HG03558 (cell line): ENCODE data around the gene GORASP1.

Experiments
- ATAC-seq: cut with Tn5 transposase; IDR thresholded peaks from one replicate; pipeline ENCODE4 v1.9.1; 2021; ENCODE audit warnings: moderate number of reproducible peaks; ENCODE audit not compliant: unreplicated experiment; ENCODE audit errors: extremely low read depth

GORASP1 gene

DNA sequence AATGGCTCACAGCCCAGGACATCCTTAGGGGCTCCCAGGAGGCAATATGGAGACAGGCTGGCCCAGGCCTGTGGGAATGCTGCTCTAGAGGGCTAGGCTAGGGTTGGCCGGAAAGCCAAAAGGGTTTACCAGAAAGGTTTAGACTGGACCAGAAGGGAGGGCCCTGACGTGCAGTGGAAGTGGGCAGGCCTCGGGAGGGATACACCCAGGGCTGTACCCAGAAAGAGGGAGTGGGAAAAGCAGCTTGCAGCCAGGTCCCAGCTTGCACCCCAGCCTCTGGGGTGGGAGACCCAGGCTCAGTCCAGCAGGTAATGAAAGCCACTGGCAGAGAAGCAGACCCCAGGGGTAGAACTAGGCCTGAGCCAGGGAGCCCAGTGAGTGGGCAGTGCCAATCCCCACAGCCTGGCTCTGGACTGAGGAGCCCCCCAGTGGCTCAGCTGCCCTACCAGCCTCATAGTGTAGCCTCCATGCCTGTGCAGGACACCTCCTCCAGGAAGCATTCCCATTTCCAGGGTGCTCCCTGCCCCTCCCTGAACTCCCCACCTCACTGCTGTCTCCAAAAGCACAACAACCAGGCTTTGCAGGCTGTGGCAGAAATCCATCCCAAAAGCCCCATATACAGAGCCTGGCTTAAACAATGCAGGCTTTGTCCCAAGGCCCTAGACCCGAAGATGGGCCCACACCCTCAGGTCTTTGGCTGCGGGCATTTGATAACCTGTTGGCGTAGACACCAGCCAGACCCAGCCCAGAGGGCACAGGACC, 3.5 kb downstream of the GORASP1 start:
- ATAC-seq = no peak

DNA sequence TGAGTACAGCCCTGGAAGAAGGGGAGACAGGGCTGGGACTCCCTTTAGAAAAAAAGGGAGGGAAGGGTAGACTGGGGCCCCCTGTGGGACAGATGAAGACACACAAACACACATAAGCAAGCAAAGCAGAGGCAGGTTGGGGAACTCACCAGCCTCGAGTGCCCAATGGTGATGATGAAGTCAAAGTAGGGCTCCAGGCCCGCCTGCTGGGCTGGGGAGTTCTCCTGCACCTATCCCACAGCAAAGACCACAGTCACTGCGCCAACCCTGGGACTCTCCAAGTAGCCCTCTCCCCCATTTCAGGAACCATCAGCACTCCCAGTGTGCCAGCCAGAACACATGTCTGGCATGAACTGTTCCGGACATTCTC, 4.1 kb downstream of the GORASP1 start:
- no peak for ATAC-seq

DNA sequence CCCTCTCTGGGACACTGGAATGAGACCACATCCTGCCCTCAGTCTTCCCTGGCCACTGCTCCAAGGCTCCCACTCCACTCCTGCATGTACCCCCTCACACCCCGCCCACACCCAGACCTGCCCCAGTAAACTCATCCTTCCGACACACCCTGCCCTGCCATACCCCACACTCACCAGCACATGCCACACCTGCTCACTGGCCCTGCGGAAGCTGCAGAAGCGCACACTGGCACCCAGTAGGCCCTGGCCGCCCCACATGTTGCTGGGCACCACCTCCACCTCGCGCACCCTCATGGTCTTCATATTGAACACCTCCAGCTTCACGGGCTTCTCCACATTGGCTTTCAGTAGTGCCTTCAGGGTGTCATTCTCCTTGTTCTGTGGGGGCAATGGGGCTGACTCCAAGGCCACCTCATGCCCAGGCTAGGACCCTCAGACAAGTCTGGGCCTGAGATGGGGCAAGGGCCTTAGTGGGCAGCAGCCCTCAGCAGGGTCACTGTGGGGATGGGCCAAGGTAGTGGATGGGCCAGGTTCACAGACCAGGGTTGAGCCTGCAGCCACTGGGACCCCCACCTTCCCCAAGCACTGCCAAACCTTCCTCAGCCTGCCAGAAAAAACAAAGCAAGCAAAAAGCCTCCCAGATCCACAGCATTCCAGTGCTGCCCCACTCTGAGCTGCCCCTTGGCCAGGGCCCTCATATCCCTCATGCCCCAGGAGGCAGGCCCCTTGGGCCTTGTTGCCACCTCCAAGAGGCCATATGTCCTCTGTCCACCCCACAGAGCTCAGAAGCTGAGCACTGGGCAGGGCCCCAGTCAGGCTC, 4.7 kb downstream of the GORASP1 start:
- no peak for ATAC-seq

DNA sequence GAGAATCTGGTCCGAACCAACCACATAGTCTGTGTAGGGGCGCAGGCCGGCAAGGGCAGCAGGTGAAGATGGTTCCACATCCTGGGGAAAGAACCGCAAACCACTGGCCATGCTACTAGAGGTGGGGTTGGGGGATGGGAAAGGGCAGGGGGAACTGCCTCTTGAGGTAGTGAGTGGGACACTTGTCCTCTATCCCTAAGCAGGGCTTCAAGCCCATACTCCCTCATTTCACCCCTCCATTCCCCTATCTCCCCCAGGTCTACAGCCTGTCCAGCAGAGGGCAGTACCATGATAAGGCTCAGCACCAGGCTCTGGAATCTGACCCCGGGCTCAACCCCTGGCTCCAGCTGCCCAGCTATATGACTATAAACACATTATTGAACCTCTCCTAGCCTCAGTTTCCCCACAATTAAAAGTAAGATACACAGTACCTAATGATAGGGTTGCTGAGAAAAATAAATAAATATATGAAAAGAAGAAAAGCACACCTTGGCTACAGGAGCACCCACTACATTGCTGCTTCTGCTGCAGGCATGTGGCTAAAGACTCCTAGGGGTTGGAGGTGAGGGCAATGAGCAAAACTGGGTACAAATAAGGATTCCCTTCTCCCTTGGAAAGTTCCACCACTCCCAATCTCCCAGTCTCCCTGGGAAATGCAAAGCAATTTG, 6.3 kb downstream of the GORASP1 start:
- ATAC-seq = no peak

DNA sequence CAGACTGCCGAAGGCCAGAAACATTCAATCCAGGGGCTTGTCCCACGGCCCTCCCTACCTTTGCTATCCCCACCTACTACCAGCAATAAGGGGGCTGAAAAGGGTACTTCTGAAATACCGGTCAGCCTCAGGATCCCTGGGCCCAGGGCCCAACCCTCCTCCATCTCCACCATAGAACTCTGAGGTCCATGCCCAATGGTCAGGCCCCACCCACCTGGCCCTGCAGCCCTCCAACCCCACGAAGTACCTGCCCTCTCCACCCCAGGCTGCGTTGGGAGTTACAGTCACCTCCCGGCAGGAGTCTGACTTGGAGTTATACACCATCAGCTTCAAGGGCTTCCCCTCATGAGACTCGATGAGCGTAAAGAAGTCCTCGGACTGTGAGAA, 6.9 kb downstream of the GORASP1 start:
- ATAC-seq = no peak

DNA sequence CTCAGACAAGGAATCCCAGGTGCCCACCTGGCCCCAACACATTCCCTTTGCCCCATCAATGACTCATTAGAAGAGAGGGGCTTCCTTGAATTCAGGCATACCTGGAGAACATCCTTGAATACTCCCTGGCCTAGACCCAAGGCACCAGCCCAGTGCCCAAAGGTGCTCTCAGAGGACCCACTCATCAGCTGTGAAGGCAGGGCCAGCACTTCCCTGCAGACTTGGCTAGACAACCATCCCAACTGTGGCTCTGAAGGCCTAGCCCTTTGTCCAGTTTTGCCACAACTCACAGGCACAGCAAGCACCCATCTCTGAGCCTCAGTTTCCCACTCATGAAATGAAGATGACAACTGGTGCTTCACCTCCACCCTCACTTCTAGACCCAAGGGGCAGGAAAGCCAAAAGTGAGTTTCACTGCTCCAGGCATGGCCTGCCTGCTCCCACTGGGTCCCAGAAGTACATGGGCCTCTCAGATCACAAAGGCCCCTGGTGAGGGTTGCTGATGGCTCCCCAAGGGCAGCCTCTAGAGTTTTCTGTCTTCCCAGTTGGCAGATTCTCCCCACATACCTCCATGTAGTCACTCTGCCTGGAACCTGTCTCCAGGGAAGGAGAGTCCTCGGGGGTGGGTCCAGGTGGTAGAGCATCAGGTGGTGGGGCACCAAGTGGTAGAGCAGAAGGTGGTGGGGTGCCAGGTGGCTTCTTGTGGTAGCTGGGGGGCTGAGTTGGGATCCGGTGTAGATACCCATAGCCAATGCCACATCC, 7.5 kb downstream of the GORASP1 start:
- no peak for ATAC-seq

DNA sequence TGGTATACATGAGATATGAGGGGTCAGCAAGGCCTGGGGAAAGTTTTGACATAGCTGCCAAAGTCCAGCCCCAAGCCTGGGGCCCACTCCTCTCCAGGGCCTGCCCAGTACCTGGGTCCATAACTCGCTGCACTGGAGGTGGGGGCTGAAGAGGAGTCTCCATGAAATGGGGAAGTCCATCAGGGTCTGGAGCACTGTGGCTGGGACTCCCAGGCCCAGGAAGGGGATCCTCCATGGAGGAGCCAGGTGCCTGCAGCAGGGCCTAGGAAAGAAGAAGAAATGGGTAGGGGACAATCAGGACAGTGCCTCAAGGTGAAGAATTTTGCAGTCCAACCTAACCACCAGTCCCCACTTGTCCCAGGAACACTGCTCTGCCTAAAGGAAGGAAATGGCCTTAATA, 8.2 kb downstream of the GORASP1 start:
- ATAC-seq = no peak

DNA sequence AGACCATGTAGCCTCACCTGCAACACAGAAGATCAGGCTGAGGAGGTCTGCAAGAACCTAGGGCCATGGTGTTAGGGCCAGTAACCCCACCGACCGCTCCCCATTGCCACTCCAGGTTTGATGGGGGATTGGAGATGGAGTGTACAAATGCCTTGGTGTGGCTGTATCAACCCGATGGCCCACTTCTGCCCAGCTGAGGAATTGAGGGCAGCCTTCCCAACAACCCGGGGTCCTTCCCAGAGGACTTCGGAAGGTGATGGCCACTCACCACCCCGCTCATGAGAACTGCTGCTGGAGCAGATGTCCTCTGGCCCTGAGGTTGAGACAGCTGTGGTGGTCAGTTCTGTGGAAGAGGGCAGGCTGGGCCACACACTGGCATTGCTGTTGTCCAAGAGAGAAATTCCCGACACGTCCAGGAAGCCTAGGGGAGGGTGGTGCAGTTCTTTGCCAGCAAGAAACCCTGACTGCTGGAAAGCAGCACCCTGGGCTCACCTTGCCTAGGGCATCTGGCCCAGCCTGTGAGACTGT, 8.9 kb downstream of the GORASP1 start:
- ATAC-seq = no peak

DNA sequence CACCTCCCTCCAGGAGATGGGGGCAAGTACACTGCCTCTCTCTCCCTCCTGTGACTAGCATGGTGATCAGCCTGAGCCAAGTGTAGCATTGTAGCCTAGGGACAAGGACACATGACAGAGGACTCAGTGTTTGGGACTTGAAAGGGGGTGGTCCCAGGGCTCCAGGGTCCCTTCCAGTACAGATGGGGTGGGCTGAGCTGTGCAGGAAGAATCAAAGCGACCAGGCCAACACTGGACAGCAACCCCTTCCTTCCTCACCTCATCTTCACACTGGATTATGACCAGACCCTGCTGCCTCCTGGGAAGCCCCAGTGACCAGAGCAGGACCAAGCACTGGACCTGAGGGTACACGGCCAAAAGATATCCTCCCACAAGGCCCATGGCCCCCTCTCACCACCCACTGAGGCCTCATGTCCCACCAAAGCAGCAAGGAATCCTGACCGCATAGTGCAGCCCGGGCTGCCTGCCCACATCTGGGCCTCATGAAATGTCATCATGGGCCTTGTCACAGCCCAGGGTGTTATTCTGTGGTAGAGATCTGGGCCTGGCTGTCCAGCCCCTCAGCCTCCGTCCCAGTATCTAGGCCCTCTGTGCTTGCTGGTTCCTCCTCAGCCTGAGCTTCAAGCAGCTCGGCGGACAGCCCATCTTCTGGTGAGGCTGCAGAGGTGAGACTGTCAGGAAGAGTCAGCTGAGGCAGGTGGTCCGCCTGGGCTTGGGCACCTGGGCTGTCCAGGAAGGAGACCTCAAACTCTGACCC, 9.5 kb downstream of the GORASP1 start:
- no peak for ATAC-seq

DNA sequence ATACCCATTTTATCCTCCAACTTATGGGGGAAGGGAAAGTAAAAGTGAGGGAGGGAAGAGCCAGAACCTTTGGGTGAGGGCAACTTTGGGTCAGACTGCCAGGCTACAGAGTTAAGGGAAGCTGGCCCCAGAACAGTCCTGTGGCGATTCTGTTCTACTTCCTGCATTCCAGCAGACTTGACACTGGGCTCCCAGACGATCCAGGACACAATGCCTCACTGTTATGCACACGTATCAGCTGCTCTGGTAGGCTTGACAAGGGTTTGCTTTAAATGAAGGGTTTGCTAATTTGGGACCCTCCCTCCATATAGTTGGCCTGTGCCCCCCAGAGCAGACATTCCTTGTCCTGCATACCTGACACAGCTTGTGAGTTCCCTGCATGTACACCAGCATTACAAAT, 10.7 kb downstream of the GORASP1 start:
- ATAC-seq = no peak

DNA sequence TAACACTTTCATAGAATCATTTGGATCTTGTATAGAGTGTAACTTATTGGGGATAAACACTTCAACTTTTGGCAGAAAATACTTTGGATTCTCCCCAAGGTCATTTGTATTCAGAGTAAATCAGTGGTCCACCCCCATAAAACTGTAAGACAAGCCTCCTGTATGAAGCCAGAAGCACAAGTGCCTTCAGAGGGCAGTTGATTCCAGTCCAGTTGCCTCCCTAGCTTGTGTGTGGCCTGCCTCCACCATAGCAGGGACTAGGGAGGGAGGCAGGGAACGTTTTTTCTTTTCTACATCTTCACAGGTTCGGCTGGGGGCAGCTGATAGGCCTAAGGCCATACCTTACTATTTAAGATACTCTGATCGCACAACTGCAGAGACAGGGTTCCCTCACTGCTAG, 11.6 kb downstream of the GORASP1 start:
- no peak for ATAC-seq

DNA sequence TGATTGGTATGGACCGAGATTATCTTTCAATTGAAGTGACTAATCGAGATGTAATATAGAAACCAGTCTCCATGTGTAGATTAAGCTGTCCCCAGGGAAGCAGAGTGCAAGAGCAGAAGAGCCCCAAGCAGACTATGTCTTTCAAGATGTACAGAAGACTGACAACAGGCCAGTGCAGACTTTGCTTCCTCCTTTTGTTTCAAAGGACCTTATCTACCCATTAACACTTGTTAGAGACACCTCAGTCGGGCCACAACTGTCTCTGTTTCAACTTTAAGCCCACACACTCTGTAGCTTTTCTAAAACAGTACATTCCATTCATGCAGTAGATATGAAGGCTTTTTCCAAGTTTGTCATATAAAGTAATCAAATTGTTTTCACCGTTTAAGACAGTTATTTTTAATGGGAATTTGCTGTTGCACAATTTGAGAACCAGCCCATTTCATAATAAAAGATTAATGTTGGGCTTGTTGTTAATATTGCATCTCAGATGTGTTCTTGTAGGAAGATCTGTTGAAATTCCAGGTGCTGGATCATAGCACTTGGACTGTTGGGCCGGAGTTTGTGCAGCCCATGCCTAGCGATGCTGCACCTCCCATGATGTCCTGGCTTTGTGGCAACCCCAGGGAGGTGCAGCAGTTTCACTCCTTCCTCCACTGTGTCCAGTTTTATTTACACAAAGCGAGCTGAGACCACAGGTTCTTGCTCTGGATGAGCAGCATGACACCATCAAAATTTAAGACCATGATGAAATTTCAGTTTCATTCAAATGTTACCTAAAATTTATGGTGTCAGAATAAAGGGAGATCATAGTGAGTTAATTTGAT, 12.4 kb downstream of the GORASP1 start:
- no peak for ATAC-seq

DNA sequence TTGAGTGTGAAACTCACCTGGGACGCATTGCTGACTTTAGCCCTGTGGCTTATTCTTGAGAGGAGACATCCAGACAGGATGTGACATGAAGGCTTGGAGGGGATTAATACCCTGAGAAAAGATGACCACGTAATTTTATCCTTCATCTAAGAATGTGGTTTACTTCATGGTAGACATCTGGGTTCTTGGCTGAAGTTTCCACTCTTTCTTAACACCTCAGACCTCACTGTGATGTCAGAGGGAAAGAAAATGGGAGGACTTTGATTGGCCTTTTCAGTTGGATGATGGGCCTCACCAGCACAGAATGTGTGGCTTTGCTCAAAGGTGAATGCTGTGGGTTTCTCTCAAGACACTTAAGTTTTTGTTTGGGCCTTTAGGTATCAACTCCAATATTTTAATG, 16.5 kb downstream of the GORASP1 start:
- no peak for ATAC-seq

DNA sequence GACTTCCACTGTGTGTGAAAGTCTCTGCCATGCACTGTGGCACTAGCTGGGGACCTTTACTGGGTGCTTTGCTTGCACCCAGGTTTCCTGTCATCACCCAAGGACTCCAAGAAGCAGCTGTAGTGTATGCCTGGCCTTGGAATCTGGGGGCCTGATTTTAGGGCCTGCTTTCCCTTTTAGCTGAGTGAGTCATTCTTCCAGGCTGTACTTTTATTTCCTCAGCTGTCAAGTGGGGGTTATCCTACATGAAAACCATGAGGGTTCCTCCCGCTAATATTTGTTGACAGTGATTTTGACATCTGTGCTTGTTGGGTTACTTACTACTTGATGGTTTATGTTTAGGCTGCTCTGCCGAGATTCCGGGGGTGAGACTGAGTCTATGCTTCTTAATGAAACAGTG, 18.5 kb downstream of the GORASP1 start:
- no peak for ATAC-seq

DNA sequence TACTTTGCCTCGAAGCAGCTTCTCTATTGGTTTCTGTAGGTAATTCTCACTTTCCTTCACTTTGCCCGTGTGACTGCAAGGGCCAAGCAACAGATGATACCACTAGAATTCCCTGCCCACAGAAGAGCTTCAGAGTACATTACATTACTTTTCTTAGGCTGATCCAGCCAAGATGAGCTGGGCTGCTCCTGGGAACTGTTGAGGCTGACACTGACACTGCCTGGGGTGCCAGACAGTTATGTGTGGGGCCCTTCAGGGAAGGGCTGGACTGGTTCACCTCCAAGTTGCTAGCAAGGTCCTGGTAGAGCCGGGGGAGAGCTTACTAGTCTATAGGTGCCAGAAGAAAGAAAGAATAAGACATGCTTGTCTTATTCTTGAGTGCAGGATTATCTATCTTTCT, 19.0 kb downstream of the GORASP1 start:
- no peak for ATAC-seq

DNA sequence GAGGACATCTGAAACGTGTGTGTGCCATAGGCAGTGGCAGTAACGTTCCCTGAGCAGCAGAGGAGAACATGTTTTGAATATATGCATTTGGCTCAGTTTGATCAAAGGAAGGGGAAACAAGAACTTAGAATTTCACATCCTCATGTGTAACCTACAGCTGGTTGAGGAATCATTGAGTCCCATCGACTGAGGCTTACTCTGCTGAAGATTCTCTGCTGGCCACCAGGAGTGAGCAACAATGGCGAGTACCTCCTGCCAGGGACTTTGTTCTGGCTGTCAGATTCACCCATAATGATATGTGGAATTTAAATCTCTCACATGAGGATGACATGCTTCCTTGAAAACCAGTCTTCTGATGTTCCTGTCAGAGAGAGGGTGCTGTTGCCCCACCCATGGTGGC, 21.3 kb downstream of the GORASP1 start:
- ATAC-seq = no peak

DNA sequence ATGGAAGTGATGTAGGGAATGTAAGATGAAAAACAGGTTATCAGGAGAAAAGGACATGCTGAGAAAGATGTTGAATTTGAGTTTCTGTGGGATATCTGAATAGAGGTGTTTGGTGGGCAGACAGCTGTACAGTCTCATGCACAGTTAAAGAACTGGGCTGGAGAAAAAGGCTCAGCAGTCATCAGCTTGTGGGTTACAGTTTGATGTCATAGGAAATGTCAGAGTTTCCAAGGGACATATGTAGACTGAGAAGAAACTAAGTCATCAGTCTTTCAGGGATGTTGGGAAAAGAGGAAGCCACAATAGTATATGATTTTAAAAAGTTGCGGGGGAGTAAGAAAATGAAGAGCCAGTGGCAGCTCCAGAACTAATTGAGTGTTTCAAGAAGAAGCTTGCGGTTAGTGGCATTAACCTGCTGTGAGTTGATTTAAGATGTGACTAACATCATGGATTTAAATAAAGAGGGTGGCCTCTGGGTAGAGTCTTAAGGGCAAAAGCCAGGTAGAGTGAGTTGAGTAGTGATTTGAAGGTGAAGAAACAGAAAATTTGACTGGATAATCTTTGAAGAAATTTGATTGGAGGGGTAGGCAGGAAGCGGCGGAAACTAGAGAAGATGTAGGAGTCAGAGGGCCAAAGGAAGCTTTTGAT, 24.6 kb downstream of the GORASP1 start:
- no peak for ATAC-seq

DNA sequence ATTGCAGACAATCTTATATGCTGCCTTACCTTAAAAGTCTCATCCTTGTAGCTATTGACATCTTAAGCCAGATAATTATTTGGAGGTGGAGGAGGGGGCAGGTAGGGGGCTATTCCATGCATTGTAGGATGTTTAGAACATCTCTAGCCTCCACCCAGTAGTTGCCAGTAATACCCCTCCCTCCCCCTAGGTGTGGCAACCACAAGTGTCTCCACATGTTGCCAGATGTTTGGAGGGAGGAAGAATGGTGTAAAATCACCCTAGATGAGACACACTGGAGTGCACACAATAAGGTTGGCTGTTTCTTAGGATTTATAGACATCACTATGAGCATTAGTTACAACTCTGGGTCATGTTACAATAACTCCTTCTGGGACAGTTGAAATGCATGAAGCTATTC, 27.4 kb downstream of the GORASP1 start:
- no peak for ATAC-seq
